K562 (cell line): Measurements from ENCODE around the gene TINCR. TPM values are rescaled to one million over a fixed set of nuclear protein-coding genes. Genes with fewer than 3 reads are reported as not detected.

Experiments used
- ATAC-seq: fragments of 200-7000 bp; cut with Tn5 transposase; 3 replicates; pipeline ENCODE4 v1.9.1; 2020; ENCODE audit warnings: moderate library complexity
- BruUV-seq: library from RNA; stranded (reverse); fragments of 400-500 nt; replicated peaks from 2 replicates; lab custom pipeline; 2021; lab: Mats Ljungman, UMichigan
- CTCF ChIA-PET: fragments of 300-600 bp; formaldehyde crosslinking; extraction: SDS; loops from one replicate; lab custom pipeline; 2021; ENCODE audit warnings: low intra/inter-chr PET ratio; lab: Yijun Ruan, JAX
- POLR2A ChIA-PET: fragments of 300-600, 350-650 bp; sonication (Branson Sonifier 250); formaldehyde crosslinking; extraction: SDS; loops from one replicate; lab custom pipeline; 2021; ENCODE audit warnings: antibody characterized with exemption, inconsistent platforms; lab: Yijun Ruan, JAX
- DNase-seq, 4 experiments: peaks; one replicate each; pipeline versions ENCODE4 v3.0.0 to v3.0.0-alpha.2; 2011 to 2018; ENCODE audit warnings: low spot score in 3 of 4, mixed read lengths in 3 of 4; ENCODE audit errors: extremely low read depth in 1 of 4
- FAIRE-seq: peaks from 2 replicates; lab custom pipeline; 2011; peaks lifted over from hg19 to GRCh38; lab: Jason Lieb, UNC
- H2AFZ ChIP-seq: 2 replicates; pipeline ENCODE4 v1.6.0; 2011; ENCODE audit warnings: low read depth, low read length, control low read depth, inconsistent platforms
- H3K27ac ChIP-seq: fragments of 200-600 bp; 3 replicates; pipeline ENCODE4 v1.8.0; 2011; ENCODE audit warnings: low read depth, mild to moderate bottlenecking, control low read depth, inconsistent platforms, low read length, moderate library complexity, mixed read lengths; ENCODE audit errors: extremely low read depth
- H3K27me3 ChIP-seq, 2 experiments: fragments of 300-600 bp in 1 of 2; 2 replicates in 1 of 2; 3 replicates in 1 of 2; pipeline versions ENCODE4 v1.6.0 to v1.8.0; 2011; ENCODE audit warnings: inconsistent platforms in 2 of 2, low read length in 2 of 2, mild to moderate bottlenecking in 1 of 2, mixed read lengths in 1 of 2, moderate library complexity in 1 of 2; ENCODE audit not compliant: control insufficient read depth in 2 of 2, insufficient read depth in 2 of 2
- H3K36me3 ChIP-seq: fragments of 300-600 bp; 3 replicates; pipeline ENCODE4 v1.8.0; 2011; ENCODE audit warnings: mild to moderate bottlenecking, low read length, inconsistent platforms; ENCODE audit not compliant: control insufficient read depth, insufficient read depth
- H3K4me1 ChIP-seq, 2 experiments: fragments of 200-600 bp in 1 of 2; replicated peaks in 1 of 2; 2 replicates in 1 of 2; 3 replicates in 1 of 2; pipeline versions ENCODE4 v1.5.1 to v1.8.0; 2011; ENCODE audit warnings: inconsistent platforms in 2 of 2, low read length in 2 of 2, mild to moderate bottlenecking in 1 of 2, mixed read lengths in 1 of 2, moderate library complexity in 1 of 2; ENCODE audit not compliant: control insufficient read depth in 2 of 2, insufficient read depth in 2 of 2
- H3K4me2 ChIP-seq: 2 replicates; pipeline ENCODE4 v1.6.1; 2011; ENCODE audit warnings: low read length, control low read depth, inconsistent platforms, mixed read lengths; ENCODE audit not compliant: insufficient read depth
- H3K4me3 ChIP-seq: fragments of 200-600 bp; sonication (generic), shearing (Covaris generic); 2 replicates; pipeline ENCODE4 v1.5.1; 2016; ENCODE audit warnings: control low read depth, inconsistent platforms
- H3K79me2 ChIP-seq: fragments of 200-600 bp; 3 replicates; pipeline ENCODE4 v1.8.0; 2011; ENCODE audit warnings: low read length, inconsistent platforms; ENCODE audit not compliant: control insufficient read depth, insufficient read depth
- H3K9ac ChIP-seq, 2 experiments: 2 replicates each; pipeline versions ENCODE4 v1.6.0 to v1.6.1; 2011; ENCODE audit warnings: low read depth in 2 of 2, low read length in 2 of 2, control low read depth in 1 of 2, inconsistent platforms in 1 of 2, mild to moderate bottlenecking in 1 of 2, mixed read lengths in 1 of 2; ENCODE audit not compliant: insufficient read depth in 1 of 2
- H3K9me1 ChIP-seq: one replicate; pipeline ENCODE4 v1.6.0; 2011; ENCODE audit warnings: inconsistent platforms, mild to moderate bottlenecking, low read length, moderate library complexity; ENCODE audit not compliant: control insufficient read depth, insufficient read depth
- H3K9me3 ChIP-seq: replicated peaks from 2 replicates; pipeline ENCODE4 v1.5.1; 2011; ENCODE audit warnings: low read depth, low read length, inconsistent platforms; ENCODE audit not compliant: control insufficient read depth, insufficient read depth
- H4K20me1 ChIP-seq: replicated peaks from 2 replicates; pipeline ENCODE4 v1.6.1; 2011; ENCODE audit warnings: low read length, inconsistent platforms, mixed read lengths; ENCODE audit not compliant: control insufficient read depth, insufficient read depth
- BCOR ChIP-seq: fragments of 450-650 bp; IDR thresholded peaks from 2 replicates; pipeline ENCODE4 v1.6.1; 2016
- CBFA2T2 ChIP-seq: fragments of 450-650 bp; conservative IDR thresholded peaks from 2 replicates; pipeline ENCODE4 v1.6.1; 2017; ENCODE audit warnings: mild to moderate bottlenecking
- DEAF1 ChIP-seq: fragments of 450-650 bp; formaldehyde crosslinking; IDR thresholded peaks from 2 replicates; pipeline ENCODE4 v1.4.0; 2020; ENCODE audit warnings: mild to moderate bottlenecking, moderate library complexity
- MTA3 ChIP-seq: fragments of 450-650 bp; formaldehyde crosslinking; IDR thresholded peaks from 2 replicates; pipeline ENCODE4 v1.6.1; 2017; ENCODE audit warnings: mild to moderate bottlenecking, borderline replicate concordance
- PHB ChIP-seq: fragments of 250-450 bp; sonication (Bioruptor Pico); IDR thresholded peaks from 2 replicates; pipeline ENCODE4 v1.5.0; 2021
- RBM25 ChIP-seq: fragments of 200-400 bp; formaldehyde crosslinking; IDR thresholded peaks from 2 replicates; pipeline ENCODE4 v1.6.1; 2018; ENCODE audit warnings: low read length, low read depth, moderate library complexity; ENCODE audit not compliant: severe bottlenecking
- SMARCC2 ChIP-seq: fragments of 450-650 bp; IDR thresholded peaks from 2 replicates; pipeline ENCODE4 v1.6.1; 2017; ENCODE audit warnings: antibody characterized with exemption, moderate library complexity, mild to moderate bottlenecking, low read depth
- ZNF589 ChIP-seq: fragments of 200-800 bp; sonication (Bioruptor generic); IDR thresholded peaks from 2 replicates; pipeline ENCODE4 v1.6.1; 2016; ENCODE audit warnings: low read depth, missing genetic modification characterization, missing compliant biosample characterization
- WGBS: fragments of 100-300 bp; shearing (Covaris generic); methylation state at CpG from one replicate; pipeline ENCODE4 v1.1.6; 2016; ENCODE audit warnings: low coverage, mixed read lengths; ENCODE audit not compliant: insufficient coverage; ENCODE audit errors: missing lambda C conversion rate; 5-methylcytosine and 5-hydroxymethylcytosine counted together
- in situ Hi-C: fragments of 300-500 bp; cut with MboI; formaldehyde crosslinking; loops from 4 replicates; pipeline ENCODE4 v1.15.0; 2018; ENCODE audit warnings: inconsistent platforms, mixed read lengths
- intact Hi-C: fragments of 100-400 bp; cut with micrococcal nuclease; formaldehyde crosslinking; loops from 2 replicates; pipeline ENCODE4 v1.14.2; 2022
- polyA plus RNA-seq, 8 experiments: library from polyadenylated mRNA; depleted of rRNA in 4 of 8; stranded (reverse) in 5 of 8; unstranded in 3 of 8; fragments of >200 nt; fragmentation: Nextera tagmentation in 2 of 8; fragmentation: Illumina TruSeq in 1 of 8; extraction: Ambion mirVana in 2 of 8; extraction: Trizol in 1 of 8; gene quantifications; 2 replicates each; pipeline versions ENCODE4 v1.2.1 to v1.2.3, GENCODE V29; 2011 to 2014; ENCODE audit warnings: inconsistent platforms in 1 of 8, missing spikeins in 1 of 8
- total RNA-seq, 7 experiments: library from RNA; depleted of rRNA in 6 of 7; stranded (reverse); fragments of >200 nt in 6 of 7; fragmentation: Illumina TruSeq in 2 of 7; extraction: Trizol in 2 of 7; gene quantifications; 2 replicates each; pipeline versions ENCODE4 v1.2.1 to v1.2.3, GENCODE V29; 2011 to 2021; ENCODE audit warnings: low replicate concordance in 1 of 7

Gene TINCR
- total and polyA plus RNA-seq, 9 of the 15 experiments (the other 6 are each of a cell fraction or from before 2014, with no cell fraction given), result 0.03 to 0.24 (median 0.09) TPM; not detected in 1

GRCh38 chr19:5514001-5514400, 53.8 kb downstream of the TINCR start:
- Histone ChIP-seq H3K4me1 (0 out of 5 replicates have a peak, but pooled peaks cover 0 to 3% of the 10 kb centered on the region in 2 experiments), H3K9ac (no peak overlapping the region), H3K4me2 (no peak overlapping the region), H3K36me3 (no peaks in the 10 kb centered on the region), H3K27ac (no peak overlapping the region), H3K27me3 (peaks cover 17 to 25% of the 10 kb centered on the region in 2 experiments; a peak in 3 of 5 replicates), H3K9me1 (no peaks in the 10 kb centered on the region), H3K4me3 (no peak overlapping the region), H3K9me3 (peaks cover 8% of the 10 kb centered on the region), H4K20me1 (no peaks in the 10 kb centered on the region), H3K79me2 (no peaks in the 10 kb centered on the region), H2AFZ (no peak overlapping the region)
- FAIRE-seq (no peak), ATAC-seq (no peak), DNase-seq (no peak)
- intact Hi-C loops, result no loop called here
- BruUV-seq, result no TSS peak
- POLR2A ChIA-PET, result interaction anchor here (0.7 kb wide), 1 partner anchor 53 kb away, joined by 3 read pairs; no protein-coding TSS in a partner anchor
- CTCF ChIA-PET, result no interaction called here
- in situ Hi-C loops, result no loop called here
- 0% methylated on average over 3 of the region's 3 CpGs for WGBS
- TF ChIP-seq RBM25, result peak; percentile 66
- TF ChIP-seq SMARCC2, result no peak
- no peak for TF ChIP-seq MTA3
- no peak for TF ChIP-seq PHB (CRISPR knock-in tag)
- TF ChIP-seq CBFA2T2, result no peak
- no peak for TF ChIP-seq DEAF1 (CRISPR knock-in tag)
- no peak for TF ChIP-seq ZNF589 (CRISPR knock-in tag)
- peak; percentile 17; the same call in 1 of the 2 replicates for TF ChIP-seq BCOR
